Embryonic facial prominence (tissue), 1 donor: Measurements from ENCODE around the gene QKI.
"Not testable (repeated sequence)": the region's sequence is repeated elsewhere in the genome, so short reads cannot be mapped to it uniquely, and the experiment has no call there.

Experiments used
- DNase-seq: peaks from one replicate; pipeline ENCODE4 v3.0.0-alpha.2; 2016; ENCODE audit errors: extremely low spot score

Gene QKI

GRCh38 chr6:163414946-163415619 is 565 bp downstream of the QKI start:
- no peak for DNase-seq

DNA sequence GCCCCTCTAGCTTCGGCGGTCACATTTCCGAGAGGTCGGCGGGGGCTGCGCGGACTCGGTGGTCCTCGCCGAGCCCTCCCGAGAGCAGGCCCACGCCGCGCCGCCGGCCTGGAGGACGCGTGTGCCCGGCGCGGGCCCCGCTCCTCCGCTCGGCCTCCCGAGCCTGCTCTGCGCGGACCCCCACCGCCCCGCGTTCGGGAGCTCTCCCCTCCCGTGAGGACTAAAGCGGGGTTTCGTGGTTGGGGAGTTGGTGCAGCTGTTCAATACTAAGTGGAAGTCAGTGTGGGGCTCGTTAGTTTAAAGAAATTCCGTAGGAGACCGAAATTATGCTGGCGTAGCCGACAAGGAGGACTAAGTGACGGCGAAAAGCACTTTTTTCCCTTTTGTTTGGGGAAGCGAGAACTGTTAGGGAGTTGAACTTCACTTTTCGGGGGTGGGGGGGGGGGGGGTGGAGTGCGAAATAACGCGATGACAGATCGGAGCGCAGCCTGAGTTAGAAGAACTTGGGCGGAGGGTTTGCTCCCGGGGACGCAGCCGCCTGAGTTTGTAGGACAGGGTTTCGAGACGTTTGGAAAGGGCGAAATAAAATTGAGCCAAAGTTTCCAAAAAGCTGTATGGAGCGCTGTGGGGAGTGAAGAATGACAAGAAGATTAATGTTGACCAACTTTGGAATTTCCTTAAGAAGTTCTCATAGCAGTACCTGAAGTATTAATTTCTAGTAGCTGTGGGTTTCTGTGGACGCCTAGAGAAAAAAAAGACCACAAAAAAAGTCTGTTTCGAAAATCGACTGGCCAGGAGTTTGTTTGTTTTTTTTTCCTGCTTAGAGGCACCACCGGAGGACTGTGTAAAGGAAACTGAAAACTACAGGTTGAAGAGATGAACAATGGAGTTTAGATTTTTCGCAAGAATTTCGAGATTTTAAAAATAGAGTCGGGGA is 1.4 kb downstream of the QKI start:
- DNase-seq: peak; percentile 64

DNA sequence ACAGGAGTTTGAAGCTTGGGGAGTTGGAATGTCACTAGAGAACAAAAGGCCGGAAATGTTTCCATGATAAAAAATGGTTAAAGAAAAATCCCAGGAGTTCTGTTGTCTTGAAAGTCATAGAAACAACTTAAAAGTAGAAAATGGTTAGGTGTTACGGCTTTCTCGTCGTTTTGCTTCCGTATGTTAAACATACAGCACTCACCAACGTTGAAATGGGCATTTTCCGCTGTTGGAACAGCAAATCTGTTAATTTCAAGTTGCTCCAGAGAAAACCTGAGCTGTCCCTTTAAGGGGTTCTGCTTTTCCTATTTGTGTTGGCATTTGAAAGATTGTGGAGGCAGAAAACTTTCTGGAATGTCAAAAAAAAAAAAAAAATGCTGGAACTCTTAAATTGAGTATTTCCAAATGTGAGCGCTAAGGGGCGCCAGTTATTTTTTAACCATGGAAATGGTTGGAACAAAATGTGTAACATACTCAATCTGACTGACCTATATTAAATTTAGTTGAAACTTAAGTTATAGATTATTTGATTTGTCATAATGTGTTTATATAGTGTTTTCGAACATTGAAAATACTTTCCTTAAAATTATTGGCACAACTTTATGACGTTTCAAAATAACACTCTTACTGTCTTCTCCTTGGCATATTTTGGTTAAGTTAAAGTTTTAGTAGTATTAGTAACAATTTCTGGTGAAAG is 2.2 kb downstream of the QKI start:
- DNase-seq: peak; percentile 70

- DNase-seq: no peak
These were observed 3.1 kb downstream of the QKI start for GRCh38 chr6:163417595-163417994.

DNA sequence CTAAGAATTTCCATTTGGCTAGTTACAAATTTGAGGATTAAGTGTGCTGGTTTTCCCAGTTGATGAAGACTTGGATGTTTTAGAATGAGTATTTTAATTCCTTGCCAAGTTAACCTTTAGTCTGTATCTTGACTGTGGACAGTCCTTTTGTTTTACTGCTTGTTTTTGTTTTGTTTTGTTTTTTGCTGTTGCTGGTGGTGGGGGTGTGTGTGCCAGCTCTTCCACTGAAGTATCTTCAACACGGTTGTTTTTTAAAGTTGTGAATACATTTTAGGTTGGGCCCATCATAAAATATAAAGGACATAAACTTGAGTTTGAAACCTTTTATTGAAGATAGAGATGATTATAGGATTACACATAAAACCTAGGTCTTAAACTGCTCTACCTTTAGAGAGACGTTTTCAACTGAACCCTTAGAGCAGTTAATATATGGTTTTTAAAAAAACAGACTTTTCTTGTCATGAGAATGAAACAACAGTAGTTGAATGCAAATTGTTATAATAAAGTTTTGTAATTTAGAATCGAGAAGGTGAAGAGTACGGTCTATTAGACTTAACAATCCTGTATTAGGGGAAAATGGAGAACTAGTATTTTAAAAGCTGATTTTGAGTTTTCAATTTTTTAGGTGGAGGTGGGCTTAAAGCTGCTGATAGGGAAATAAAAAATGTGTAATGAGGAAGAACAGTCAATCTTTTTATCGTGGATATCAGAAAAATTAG is 4.0 kb downstream of the QKI start:
- DNase-seq: no peak

DNA sequence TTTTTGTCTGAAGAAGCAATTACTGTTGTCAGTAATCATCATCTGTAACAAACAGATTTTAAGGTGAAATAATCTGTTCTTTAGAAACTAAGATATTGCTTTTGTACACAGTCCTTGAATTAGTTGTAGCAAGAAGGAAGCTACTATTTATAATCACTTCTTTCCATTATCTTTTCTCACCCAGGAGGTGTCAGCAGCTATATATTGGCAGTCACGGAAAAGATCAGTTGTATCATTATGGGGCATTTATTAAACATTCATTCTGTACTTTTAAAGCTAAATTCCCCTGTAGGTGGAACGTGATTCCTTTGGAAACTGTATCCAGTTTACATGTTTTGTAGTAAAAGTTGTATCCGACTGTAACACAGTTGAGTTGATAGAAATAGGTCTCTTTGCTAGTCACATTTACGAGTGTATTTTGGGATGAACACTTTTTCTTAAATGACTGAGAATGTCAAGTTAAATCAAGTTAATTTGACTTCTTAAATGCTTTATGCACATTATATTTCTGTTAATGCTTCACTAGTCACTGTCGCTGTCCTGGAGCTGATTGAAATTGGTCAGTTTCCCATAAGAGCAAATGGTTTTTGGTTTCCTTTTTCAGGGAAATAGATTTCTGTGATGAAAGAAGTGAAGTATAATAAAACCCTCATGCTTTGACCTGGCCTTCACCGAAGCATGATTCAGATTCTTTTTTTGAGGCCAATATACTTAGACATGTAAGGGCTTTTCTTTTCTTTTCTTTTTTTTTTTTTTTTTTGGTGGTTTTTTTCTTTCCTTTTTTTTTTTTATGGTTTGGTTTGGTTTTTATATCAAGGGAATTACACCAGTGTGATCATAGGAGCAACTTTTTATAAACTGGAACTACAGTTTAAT is 5.1 kb downstream of the QKI start:
- DNase-seq: no peak

DNA sequence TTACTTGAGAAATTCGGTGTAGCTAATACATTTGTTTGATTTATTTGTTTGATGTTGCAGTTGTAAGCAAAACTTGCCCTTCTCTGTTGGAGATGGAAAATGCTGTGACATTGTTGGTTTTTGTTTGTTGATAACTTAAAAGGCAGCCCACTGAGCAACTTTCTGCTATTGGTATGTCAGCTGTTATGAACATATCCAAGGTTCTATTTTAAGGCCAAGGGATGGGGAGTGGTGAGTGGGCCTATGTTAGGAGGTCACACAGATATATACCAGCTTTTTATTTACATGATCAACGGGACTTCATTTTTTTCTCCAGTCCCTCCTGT is 5.7 kb downstream of the QKI start:
- DNase-seq: no peak

GRCh38 chr6:163422550-163422949 is 8.0 kb downstream of the QKI start:
- no peak for DNase-seq

- no peak for DNase-seq
These were observed 9.2 kb downstream of the QKI start for GRCh38 chr6:163423696-163424095.

DNA sequence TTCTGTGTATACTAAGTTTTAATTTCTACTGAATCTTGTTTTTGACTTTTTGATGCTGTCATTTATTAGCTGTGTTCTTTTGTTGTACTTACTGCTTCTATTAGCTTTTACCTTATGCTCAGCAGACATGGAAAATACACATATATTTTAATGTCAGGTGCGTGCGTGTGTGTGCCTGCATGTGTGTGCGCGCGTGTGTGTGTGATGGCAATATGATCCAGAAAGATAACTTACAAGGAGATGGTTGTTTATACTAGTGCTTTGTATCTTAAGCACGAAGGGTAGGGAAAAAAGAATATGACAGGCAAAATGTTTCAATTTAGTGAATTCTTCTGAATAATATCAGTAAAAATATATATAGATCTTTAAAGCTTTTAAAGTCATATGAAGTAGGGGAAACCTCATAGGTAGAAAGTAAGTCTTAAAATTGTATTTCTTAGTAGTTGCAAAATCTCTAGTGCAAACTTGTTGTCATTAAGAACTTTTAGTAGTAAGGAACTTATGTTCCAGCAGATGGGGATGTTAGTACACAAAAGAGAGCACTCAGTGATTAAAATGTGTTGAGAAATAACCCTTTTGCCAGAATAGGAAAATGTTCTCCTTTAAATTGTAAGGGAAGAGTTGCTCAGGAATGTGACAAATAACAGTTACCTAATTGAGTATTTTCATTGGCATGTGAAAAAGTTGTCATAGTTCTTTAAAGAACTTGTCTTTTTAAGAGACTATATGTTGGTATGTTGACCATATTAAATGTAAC is 13.2 kb downstream of the QKI start:
- peak; percentile 46 for DNase-seq

- no peak for DNase-seq
These were observed 13.9 kb downstream of the QKI start for GRCh38 chr6:163428373-163428772.

DNA sequence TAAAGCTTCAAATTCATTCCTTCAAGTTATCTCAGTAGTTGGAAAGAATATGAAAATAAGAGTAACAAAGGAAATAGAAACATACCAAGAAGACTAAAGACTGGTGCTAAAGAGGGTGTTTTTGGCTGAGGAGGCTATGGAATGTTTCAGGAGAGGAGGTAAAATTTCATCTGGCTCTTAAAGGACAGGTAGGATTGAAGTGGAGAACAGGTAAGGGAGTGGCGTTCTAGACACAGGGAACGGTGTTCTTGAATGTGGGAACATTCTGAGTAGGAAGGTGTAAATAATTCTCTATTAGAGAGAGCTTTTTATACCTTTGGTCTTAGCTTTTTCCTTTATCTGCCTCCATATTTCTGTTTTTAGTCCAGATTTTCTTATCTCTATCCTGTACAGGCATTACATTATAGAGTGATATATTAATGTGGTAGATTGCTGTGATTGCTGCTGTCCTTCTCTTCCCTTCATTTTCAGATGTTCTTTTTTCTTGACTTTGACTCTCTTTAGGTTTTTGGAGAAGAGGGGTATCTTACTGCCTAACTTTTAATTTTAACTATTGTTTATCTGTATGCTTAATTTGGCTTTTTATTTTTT is 15.4 kb downstream of the QKI start:
- DNase-seq: no peak

- no peak for DNase-seq
These were observed 17.8 kb downstream of the QKI start for GRCh38 chr6:163432300-163432699.

GRCh38 chr6:163433486-163433885 is 19.0 kb downstream of the QKI start:
- not testable (repeated sequence) for DNase-seq

DNA sequence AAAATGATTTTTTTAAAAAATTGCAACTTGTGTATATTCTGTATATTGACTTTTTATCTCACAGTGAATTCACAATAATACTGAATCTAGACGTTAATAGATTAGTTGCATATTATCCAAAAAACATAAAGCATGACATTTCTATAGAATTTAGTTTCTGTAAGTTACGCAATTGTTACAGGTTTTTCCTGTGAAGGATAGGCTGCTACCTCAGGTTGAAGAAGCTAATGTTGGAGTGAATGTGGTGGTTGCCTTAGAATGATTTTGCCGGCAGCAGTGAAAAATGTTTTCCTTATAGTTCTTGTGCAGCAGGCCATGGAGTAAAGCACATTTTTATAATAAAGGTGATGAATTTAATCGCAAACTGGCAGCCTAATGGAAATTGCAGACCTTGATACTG is 20.5 kb downstream of the QKI start:
- no peak for DNase-seq

- no peak for DNase-seq
These were observed 22.3 kb downstream of the QKI start for GRCh38 chr6:163436843-163437242.

DNA sequence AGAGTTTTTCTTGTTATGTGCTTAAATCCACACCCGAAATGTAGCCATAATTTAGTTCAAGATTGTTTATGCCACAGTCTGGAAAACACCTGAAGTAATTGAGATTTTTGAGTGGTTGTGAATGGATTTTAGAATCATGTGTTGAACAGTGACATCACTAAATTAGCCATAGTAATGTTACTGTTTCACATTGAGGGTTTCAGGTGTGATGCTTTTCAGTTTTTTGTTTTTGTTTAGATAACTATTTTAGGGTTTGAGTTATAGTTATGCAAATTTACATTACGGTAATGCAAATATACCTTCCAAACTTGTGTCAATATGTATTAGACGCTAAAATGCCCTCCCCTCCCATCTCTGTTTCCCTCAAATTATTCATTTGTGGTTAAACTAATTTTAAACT is 22.9 kb downstream of the QKI start:
- DNase-seq: no peak

GRCh38 chr6:163438298-163438939 is 23.9 kb downstream of the QKI start:
- no peak for DNase-seq

- DNase-seq: no peak
These were observed 24.4 kb downstream of the QKI start for GRCh38 chr6:163438940-163439335.
